GM06990 (cell line): ENCODE data around the gene POLDIP2.

Source experiments
- DNase-seq: peaks from one replicate; pipeline ENCODE4 v3.0.0-alpha.2; 2011; ENCODE audit not compliant: insufficient read length; ENCODE audit errors: extremely low read depth
- H3K27me3 ChIP-seq: replicated peaks from 2 replicates; pipeline ENCODE4 v1.6.0; 2011; ENCODE audit warnings: low read length; ENCODE audit not compliant: control insufficient read depth, insufficient read depth
- H3K36me3 ChIP-seq: 2 replicates; pipeline ENCODE4 v1.5.1; 2011; ENCODE audit warnings: low read length; ENCODE audit not compliant: control insufficient read depth, insufficient read depth
- H3K4me3 ChIP-seq: replicated peaks from 2 replicates; pipeline ENCODE4 v1.5.1; 2011; ENCODE audit warnings: low read depth, mild to moderate bottlenecking, control low read depth, low read length
- TF ChIP-seq, protein P1 (sequence below): IDR thresholded peaks from 2 replicates; pipeline ENCODE4 v1.5.1; 2011; ENCODE audit warnings: low read length, control low read depth, mild to moderate bottlenecking, inconsistent platforms; ENCODE audit not compliant: insufficient read depth, poor library complexity, severe bottlenecking

Gene POLDIP2

DNA sequence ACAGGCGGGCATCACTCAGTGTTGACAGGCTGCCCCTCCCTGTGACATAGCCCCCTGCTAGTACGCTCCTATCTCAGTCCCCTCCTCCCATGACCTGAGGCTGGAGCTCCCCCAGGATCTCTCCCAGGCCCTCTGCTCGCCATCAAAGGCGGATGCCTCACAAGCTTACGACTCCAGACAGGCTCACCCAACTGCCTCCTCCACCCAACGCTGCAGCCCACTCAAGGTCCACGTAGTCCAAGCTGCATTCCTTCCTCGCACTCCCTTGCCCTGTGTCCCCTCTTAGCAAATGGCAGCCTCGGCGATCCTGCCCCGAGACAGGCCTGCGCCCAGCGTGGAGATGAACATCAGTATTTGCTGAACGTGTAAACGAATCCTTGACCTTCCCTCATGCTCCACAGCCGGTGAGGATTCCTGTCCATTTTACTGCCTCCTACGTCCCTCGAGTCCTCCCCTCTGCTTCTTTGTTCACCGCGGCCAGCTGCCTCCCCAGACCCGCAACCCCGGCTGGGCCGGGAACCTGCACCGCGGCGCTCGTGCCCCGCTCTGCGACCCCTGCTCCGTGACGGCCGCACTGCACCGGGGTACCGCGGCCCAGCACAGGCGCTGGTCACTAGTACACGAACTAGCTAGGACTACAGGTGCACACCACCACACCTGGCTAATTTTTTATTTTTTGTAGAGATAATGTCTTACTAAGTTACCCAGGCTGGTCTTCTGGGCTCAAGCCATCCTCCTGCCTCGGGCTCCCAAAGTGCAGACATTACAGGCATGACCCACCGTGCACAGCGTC lies 39.2 kb downstream of the POLDIP2 start:
- TF ChIP-seq, protein P1, sequence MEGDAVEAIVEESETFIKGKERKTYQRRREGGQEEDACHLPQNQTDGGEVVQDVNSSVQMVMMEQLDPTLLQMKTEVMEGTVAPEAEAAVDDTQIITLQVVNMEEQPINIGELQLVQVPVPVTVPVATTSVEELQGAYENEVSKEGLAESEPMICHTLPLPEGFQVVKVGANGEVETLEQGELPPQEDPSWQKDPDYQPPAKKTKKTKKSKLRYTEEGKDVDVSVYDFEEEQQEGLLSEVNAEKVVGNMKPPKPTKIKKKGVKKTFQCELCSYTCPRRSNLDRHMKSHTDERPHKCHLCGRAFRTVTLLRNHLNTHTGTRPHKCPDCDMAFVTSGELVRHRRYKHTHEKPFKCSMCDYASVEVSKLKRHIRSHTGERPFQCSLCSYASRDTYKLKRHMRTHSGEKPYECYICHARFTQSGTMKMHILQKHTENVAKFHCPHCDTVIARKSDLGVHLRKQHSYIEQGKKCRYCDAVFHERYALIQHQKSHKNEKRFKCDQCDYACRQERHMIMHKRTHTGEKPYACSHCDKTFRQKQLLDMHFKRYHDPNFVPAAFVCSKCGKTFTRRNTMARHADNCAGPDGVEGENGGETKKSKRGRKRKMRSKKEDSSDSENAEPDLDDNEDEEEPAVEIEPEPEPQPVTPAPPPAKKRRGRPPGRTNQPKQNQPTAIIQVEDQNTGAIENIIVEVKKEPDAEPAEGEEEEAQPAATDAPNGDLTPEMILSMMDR, result no peak
- DNase-seq, result peak; percentile 49
- Histone ChIP-seq H3K36me3 (no peaks in the 10 kb centered on the region), H3K4me3 (peak overlapping the region; percentile 77), H3K27me3 (no peaks in the 10 kb centered on the region)

DNA sequence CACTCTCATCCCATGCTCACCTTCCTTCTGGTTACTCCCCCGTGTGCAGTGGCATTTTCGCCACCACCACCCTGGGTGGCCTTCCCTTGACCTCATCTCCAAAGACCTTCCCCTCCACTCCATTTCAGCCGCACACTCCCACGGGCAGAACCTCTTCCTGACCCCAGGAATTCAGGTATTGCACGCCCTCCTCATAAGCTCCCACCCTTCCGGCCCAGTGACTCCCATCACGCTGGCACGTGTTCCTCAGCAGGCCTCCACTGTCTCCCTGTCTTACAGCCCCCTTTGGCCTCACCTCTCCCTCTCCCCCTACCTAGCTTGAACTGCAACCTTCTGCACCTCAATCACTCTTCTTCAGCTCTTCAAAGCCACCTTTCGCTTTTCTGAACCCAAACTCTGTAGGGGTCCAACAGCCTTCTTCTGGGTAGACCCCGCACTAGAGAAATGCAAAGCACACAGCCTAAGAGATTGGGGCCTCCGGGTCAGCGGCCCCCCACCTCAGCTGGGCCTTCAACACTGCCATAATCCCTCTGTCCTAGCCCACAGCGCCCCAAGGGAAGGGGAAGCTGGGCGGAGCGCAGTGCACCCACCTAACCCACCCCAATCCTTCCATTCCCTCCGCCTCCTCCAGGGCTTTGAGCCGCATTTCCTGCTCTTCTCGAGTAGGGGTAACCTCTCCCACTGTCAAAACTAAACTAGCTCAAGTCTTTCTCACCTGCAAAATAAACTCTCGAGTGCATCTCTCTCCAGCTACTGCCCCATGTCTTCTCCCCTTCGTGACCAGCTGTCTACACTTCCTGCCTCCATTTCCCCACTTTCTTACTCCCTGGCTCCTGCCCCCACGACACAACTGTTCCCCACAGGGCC lies 40.0 kb downstream of the POLDIP2 start:
- Histone ChIP-seq H3K36me3 (no peaks in the 10 kb centered on the region), H3K27me3 (no peaks in the 10 kb centered on the region), H3K4me3 (peak overlapping the region; percentile 77)
- TF ChIP-seq, protein P1, result no peak
- no peak for DNase-seq

DNA sequence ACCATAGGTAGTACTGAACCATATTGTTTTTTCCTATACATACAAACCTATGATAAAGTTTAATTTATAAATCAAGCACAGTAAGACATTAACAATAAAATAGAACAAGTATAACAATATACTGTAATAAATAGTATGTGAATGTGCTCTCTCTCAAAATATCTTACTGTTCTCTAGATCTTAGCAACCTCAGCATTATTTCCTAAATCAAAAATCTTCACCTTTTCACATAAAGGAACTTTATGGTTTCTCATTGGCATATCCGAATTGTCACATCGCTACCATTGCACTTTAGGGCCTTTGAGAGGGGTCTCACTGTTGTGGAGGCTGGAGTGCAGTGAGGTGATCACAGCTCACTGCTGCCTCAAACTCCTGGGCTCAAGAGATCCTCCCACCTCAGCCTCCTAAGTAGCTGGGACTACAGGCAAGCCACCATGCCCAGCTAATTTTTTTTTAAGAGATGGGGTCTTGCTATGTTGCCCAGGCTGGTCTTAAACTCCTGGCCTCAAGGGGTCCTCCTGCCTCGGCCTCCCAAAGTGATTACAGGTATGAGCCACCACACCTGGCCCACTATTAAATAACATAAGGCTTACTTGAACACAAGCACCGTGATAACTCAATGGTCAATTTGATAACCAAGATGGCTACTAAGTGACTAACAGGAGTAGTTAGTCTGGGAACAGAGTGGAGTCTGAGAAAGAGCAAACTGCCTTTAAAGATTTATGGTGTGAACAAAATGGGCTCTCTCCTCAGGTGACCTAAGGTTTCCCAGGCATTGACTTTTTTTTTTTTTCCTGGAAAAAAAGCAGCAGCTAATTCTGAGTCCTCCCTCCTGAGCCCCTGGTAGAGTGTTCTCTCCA lies 41.3 kb downstream of the POLDIP2 start:
- no peaks in the 10 kb centered on the region for H3K27me3 ChIP-seq
- TF ChIP-seq, protein P1, result no peak
- DNase-seq, result no peak
- H3K36me3 ChIP-seq, result no peaks in the 10 kb centered on the region
- H3K4me3 ChIP-seq, result no peak overlapping the region

DNA sequence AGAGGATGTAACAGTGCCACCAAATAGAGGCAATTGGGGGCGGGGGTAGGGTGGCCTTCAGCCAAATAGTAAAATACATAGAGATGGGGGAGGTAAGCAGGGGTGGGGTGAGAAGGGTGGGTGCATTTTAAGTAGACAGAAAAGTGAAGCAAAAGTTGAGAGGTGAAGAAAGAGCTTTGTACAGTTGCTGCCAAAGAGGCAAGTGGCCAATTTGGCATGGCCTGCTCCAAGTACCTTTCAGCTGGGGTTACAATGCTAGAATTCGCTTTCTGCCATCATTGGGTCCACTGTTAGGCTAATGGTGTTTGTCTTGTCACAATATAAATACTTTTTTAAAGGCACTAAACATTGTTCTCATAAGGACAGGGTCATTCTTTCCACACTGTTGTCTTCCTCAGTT lies 43.5 kb downstream of the POLDIP2 start:
- no peaks in the 10 kb centered on the region for H3K36me3 ChIP-seq
- TF ChIP-seq, protein P1, result no peak
- no peaks in the 10 kb centered on the region for H3K27me3 ChIP-seq
- H3K4me3 ChIP-seq, result no peak overlapping the region
- no peak for DNase-seq

DNA sequence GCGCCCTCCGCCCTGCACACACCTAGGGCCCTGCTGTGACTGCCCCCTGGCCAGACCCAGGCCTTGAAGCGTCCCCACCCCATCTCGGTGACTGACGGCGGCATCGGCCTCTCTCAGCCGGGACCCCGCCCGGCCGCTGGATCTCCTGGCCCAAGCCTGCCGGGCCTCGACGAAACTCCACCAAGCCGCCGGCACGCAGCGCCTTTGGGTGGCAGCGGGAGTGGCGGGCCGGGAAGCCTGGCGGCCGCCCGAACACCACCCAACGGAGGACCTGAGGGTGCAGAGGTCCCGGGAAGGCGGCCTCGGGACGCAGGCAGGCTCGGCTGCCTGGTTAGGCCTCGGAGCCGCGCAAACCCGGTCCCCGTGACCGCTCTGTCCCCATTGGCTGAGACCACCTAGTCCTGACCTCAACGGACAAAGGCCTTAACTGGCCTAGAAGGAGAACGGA lies 50.3 kb downstream of the POLDIP2 start:
- Histone ChIP-seq H3K27me3 (no peaks in the 10 kb centered on the region), H3K36me3 (no peaks in the 10 kb centered on the region), H3K4me3 (no peak overlapping the region)
- TF ChIP-seq, protein P1, result no peak
- no peak for DNase-seq
